Measurements from ENCODE around the gene SIRT7.

The SIRT7 gene

GRCh38 chr17:81863833-81864768 lies 53.9 kb downstream of the SIRT7 start:
- TF ChIP-seq, protein P1, sequence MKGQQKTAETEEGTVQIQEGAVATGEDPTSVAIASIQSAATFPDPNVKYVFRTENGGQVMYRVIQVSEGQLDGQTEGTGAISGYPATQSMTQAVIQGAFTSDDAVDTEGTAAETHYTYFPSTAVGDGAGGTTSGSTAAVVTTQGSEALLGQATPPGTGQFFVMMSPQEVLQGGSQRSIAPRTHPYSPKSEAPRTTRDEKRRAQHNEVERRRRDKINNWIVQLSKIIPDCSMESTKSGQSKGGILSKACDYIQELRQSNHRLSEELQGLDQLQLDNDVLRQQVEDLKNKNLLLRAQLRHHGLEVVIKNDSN (IDR thresholded peaks at IDR 0.05), result no peak
- no peak for TF ChIP-seq CEBPB (IDR thresholded peaks at IDR 0.05)
- TF ChIP-seq TEAD4 (IDR thresholded peaks at IDR 0.05), result no peak
- TF ChIP-seq TAF1 (IDR thresholded peaks at IDR 0.05; ENCODE audit: low read depth), result no peak
- TF ChIP-seq NFIC (IDR thresholded peaks at IDR 0.05), result no peak
- no peak for TF ChIP-seq EP300 (IDR thresholded peaks at IDR 0.05; ENCODE audit: borderline replicate concordance)
- TF ChIP-seq, protein P2, sequence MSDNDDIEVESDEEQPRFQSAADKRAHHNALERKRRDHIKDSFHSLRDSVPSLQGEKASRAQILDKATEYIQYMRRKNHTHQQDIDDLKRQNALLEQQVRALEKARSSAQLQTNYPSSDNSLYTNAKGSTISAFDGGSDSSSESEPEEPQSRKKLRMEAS (IDR thresholded peaks at IDR 0.05), result no peak
- no peak for TF ChIP-seq RAD21 (IDR thresholded peaks at IDR 0.05; ENCODE audit: low read depth)
- TF ChIP-seq FOXM1 (IDR thresholded peaks at IDR 0.05; ENCODE audit: borderline replicate concordance, low read depth), result no peak
- TF ChIP-seq EGR1 (IDR thresholded peaks at IDR 0.05), result no peak

GRCh38 chr17:81863123-81863675 lies 54.8 kb downstream of the SIRT7 start:
- TF ChIP-seq YY1 (IDR thresholded peaks at IDR 0.05; ENCODE audit: low read depth), result no peak
- TF ChIP-seq CREB1 (IDR thresholded peaks at IDR 0.05; ENCODE audit: low read depth), result no peak
- TF ChIP-seq EP300 (IDR thresholded peaks at IDR 0.05; ENCODE audit: borderline replicate concordance), result no peak
- no peak for TF ChIP-seq TCF12 (IDR thresholded peaks at IDR 0.05; ENCODE audit: low read depth)
- no peak for TF ChIP-seq CEBPB (IDR thresholded peaks at IDR 0.05)
- no peak for TF ChIP-seq TAF1 (IDR thresholded peaks at IDR 0.05; ENCODE audit: low read depth)
- TF ChIP-seq EGR1 (IDR thresholded peaks at IDR 0.05), result no peak
- TF ChIP-seq, protein P2 (IDR thresholded peaks at IDR 0.05), result no peak
- no peak for TF ChIP-seq RAD21 (IDR thresholded peaks at IDR 0.05; ENCODE audit: low read depth)
- no peak for TF ChIP-seq NFIC (IDR thresholded peaks at IDR 0.05)
- no peak for TF ChIP-seq TEAD4 (IDR thresholded peaks at IDR 0.05)
- TF ChIP-seq FOXM1 (IDR thresholded peaks at IDR 0.05; ENCODE audit: borderline replicate concordance, low read depth), result no peak
- no peak for TF ChIP-seq REST (IDR thresholded peaks at IDR 0.05; ENCODE audit: low read depth)
- TF ChIP-seq, protein P1 (IDR thresholded peaks at IDR 0.05), result no peak
- TF ChIP-seq ZBTB7A (IDR thresholded peaks at IDR 0.05; ENCODE audit: low read depth), result no peak

Measured in Ishikawa (cell line).